Activated CD4-positive, alpha-beta T cell treated with anti-CD3 and anti-CD28 coated beads, Interleukin-2, amount 50 U/mL, for 16 hours (primary cell): Measurements from ENCODE around the gene IPO9.
"Not testable (repeated sequence)": the region's sequence is repeated elsewhere in the genome, so short reads cannot be mapped to it uniquely, and the experiment has no call there.

ENCODE experiments used
- DNase-seq: peaks from one replicate; pipeline ENCODE4 v3.0.0-alpha.2; 2020

The IPO9 gene

DNA sequence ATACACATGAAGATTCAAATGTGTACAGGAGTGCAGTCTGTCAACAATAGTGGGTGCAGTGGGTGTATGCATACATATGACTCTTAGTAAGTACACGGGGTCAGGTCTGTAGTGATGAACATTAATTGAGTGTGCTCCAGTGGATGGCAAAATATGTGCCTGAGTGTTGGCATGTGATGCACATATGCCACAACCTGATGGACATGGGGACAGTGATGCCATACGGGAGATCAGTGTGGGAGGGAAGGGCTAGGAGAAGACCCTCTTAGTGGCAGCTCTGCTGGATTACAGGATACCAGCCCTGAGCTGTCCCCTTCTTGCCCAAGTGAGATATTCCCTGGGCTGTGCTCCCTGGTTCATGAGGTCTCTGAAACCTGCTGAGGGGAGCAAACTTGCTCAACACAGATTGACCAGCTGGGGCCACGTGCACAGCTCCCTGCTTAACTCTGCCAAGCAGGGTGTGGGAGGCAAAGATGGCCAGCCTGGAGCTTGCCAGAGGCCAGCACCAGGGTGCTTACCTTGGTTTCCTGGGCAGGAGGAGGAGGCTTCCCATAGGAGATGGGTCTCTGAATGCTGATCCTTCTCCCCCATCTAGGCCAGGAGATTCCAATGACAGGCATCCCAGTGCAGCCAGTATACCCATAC lies 62.0 kb downstream of the IPO9 start:
- no peak for DNase-seq

DNA sequence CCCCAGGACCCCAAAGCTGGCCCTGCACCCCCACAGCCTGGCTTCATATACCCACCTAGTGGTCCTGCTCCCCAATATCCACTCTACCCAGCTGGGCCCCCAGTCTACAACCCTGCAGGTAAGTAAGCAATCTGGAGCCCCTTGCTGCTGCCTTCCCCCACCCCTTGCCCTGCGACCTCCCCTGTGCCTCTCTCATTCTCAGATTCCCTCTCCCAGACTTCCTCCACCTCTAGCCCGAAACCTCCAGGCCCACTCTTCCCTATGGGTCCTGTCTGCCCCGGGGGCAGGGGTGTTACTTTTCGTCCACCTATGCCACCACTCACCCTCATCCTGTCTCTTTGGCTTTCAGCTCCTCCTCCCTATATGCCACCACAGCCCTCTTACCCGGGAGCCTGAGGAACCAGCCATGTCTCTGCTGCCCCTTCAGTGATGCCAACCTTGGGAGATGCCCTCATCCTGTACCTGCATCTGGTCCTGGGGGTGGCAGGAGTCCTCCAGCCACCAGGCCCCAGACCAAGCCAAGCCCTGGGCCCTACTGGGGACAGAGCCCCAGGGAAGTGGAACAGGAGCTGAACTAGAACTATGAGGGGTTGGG lies 62.6 kb downstream of the IPO9 start:
- DNase-seq, result no peak

DNA sequence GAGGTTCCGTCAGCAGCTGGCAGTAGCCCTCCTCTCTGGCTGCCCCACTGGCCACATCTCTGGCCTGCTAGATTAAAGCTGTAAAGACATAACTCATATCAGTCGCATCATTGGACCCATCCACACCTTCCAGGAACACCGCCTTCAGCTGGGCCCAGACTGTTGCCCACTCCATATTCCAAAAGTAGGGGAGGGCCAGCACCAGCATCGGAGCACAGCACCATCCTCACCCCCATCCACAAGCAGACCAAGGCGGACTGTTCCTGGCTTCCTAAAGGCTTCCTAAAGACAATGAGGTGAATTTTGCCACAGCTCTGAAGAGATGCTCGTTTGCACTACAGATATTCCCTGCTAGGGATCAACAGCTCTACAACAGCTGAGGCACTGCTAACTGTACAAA lies 63.3 kb downstream of the IPO9 start:
- DNase-seq, result no peak

DNA sequence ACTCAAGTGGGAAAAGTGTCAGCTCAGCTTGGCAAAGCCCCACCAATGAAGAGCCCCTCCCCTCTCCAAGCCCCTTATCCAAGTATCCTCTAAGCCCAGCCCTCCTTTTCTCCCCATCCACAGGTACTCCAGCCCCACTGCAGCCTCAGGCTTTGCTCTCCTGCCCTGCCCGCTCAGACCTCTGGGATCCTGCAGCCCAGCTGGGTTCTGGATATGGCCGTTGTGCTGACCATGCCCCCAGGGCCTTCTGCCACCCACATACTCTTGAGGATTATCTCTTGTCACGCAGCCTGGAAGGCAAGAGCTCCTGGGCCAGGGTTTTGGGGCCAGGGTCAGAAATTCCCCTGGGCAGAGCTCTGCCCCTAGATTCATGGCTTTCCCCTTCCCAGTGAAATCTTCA lies 64.5 kb downstream of the IPO9 start:
- DNase-seq, result no peak

DNA sequence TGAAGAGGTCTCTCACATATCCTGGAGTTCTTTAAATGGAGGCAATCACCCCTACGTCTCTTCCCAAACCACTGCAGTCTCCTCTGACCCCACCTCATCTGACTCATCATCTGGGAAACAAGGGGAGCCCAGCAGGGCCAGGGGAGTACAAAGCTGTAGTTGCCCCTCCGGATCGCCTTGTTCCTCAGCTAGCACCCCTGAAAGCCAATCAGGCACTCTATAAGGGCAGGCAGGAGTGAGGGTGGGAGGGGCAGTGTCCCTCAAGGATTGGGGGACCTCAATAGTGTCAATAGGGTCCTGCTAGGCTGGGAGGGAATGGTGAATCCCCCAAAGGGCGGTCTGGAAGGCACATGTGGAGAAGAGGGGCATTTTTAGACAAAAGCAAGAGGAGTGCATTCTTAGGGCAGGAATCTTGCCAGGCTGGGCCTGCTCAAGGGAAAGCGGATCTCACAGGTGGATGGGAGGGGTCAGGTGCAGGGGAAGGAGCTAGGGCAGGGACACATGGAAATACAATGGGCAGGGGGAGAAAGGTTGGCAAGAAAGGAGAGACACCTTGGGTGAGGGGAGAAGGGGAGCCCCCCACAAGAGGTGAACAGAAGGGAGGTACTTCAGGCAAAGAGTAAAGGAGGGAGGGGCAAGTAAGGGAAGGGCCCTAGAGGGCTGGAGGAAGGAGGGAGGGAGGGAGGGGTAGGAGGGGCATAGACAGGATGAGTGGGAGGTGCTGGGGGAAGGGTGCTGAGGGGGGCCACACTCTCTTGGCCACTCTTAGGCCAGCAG lies 65.6 kb downstream of the IPO9 start:
- no peak for DNase-seq

DNA sequence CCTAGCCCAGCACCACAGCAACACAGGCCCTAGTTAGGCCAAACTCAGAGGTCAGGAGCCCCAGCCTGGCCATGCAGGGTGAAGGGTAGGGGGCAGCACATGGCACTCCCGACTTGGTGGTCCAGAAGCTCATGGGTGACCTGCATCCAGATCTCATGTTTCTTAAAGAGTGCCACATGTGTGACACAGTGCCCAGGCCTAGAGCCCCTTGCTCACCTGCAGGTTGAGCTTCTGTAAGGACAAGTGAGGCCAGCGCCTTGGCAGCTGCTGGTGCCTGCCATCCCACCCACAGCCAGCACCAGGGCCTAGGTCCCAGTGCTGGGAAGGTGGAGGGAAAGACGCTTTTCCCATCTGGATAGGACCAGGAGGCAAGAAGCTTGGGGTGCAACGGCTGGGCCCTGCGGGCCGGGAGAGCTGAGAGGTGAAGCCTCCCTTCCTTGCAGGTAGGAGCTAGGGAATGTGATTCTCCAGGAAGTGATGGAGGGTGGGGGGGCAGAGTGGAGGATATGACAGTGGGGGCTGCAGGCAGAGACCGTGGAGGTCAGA lies 66.2 kb downstream of the IPO9 start:
- no peak for DNase-seq

DNA sequence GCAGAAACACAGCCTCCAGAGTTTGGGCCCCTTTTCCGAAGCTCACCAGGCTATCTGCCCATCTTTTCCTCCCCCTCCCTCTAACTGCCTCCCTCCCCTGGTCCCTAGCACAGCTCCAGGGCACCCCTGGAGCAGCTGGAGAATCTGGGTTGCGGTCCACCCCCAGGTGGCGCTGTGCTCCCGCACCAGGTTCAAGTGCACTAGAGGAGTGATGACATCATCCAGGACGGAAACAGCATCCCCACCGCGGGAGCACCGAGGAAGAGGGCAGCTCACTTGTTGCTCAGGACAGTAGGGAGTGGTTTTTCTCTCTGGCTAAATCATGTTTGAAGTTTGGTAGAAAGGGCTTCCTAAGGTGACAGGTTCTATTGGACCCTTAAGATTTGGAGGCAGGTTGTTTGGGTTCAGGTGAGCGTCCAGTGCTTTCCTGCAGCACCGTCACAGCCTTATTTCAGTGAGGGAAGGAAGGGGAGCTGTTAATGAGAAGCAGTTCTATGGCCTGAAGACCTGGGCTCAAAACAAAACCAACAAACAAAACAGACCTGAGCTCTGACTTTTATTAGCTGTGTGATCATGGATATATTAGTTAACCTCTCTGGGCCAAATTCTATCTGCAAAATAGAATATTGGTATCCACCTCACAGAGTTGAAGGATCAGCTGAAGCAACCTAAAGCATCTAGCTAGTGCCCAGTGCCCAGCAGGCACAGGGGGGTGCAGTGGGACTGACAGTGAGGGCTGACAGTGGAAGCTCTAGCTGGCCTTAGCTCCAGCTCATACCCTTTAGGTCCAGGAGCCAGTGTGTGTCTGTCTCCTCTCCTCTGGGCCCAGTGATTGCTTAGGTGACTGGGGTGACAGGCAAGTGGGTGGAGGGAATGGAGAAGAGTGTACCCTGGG lies 67.2 kb downstream of the IPO9 start:
- DNase-seq, result peak; percentile 90

DNA sequence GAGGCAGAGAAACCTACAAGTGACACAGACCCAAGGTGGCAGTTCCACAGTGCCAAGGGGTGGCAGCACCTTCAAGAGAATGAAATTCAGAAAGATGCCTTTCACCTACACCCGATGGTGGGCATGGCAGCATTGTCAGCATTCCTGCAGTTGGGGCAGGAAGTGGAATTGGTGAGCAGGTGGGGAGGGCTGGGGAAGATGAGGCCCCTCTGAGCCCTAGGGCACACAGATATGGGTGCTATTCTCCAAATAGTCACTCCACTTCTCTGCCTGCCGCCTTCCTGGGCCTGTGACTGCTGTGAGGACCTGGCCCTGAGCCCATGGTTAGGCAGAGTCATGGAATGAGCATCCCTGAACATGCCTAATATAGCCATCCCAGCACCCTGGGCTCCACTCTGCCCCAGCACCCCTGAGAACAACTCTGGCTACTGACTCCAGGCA lies 68.0 kb downstream of the IPO9 start:
- no peak for DNase-seq

DNA sequence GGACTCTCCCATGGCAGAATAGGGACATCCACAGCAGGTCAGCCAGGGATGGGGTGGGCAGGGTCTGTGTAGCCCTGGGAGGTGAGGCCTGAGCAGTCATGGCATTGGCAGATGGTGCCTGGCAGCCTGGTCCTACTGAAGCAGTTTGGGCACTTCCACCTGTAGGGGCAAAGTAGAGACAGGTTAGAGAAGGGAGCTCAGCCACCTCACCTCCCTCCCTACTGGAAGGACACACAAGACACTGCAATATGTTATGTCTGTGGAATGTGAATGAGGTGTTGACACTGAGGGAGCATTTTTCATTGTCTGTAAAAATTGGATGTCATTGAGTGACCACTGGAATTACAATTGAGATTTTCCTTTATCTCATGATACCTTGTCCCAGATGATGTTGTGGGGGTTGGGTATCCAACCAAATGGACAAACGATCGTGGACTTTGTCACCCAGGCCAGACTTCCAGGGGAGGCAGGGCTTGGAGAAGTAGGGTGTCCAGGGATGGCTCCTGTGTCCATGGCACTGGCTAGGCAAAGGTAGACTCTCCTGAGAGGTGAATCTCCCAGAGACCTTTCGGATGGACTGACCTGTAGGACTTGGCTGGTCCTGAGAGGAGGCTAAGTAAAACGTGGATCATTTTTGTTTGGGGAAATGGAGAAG lies 69.4 kb downstream of the IPO9 start:
- no peak for DNase-seq

DNA sequence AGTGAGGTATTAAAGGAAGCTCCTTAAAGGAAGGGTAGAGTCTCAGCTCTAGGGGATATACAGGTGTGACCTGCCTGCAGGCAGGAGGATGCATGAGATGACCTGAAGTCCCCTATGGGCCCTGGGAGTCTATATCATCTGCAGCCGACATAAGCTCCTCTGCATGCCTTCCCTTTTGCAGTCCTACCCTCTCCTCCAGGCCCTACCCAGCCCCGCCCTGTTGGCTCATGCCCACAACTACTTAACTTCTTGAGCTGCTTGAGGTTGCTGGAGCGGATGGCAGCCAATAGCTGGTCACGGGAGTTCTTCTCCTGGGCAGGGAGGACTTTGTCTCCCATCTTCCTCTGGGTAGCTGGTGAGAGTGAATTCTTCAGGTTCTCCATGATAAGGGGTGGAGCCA lies 70.0 kb downstream of the IPO9 start:
- no peak for DNase-seq

DNA sequence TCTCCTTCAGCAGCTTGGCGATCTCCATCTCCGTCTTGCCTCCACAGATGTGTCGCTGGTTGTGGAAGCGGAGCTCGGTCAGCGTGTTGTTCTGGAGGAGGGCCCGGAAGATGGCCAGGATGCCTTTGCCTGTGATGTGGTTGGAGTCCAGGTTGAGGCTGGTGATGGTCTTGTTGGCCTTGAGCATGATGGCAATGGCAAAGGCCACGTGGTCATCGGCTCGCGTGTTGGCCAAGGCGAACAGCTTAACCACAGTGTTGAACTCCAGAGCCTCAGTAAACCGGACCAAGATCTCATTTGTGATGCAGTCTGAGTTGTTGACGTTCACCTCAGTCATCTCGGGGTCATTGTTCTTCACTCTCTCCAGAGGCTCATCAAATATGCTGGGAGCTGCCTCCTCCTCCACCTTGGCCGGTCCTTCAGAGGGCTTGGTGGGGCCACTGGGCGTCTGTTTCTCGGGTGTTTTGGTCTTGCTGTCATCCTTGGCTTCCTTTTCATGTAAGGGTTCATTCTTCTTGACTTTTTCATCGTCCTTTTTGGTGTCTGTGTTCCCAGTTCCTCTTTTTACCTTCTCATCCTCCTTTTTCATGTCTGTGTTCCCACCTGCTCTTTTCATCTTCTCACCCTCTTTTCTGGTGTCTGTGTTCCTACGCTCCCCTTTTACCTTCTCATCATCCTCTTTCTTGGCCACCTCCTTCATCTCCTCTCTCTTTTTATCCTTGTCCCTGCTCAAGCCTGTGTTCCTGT lies 70.9 kb downstream of the IPO9 start:
- no peak for DNase-seq

DNA sequence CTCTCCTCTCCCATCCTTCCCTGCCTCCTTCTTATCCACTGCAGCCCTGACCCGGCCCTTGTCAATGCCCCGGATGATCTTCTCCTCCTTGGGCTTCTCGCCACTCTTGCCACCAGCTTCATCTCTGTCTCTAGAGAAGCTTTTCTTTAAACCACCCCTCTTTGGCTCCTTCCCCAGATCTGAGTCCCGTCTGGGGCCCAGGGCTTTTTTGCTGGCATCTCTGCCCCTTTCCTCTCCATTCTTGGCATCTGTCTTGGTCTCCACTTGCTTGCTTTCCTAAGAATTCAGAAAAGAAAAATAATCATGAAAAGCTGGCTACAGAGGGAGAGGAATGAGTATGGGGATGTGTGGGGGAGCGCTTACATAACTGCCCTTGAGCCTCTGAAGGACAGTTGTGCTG lies 71.5 kb downstream of the IPO9 start:
- DNase-seq, result no peak

DNA sequence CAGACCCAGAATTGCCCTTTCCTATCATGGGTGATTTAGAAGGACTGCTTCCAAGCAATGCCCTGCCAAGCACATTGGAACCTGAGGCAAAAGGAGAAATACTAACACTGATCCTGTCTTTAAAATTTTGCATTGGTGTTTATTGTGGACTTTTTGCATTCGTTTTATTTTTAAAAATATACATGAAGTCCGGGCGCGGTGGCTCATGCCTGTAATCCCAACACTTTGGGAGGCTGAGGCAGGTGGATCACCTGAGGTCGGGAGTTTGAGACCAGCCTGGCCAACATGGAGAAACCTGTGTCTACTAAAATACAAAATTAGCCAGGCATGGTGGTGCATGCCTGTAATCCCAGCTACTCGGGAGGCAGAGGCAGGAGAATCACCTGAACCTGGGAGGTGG lies 72.1 kb downstream of the IPO9 start:
- not testable (repeated sequence) for DNase-seq

DNA sequence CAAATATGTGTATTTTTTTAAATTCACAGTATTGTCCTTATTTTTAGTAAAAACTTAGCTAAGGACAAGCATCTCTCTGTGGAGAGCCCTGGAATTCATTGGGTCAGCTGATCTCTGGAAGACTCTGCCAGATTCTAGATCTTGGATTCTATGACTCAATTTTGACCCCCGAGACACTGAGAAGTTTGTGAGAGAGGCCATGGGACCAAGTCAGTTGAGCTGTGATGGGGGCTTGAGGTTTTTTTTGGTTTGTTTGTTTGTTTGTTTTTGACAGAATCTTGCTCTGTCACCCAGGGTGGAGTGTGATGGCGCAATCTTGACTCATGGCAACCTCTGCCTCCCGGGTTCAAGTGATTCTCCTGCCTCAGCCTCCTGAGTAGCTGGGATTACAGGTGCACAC lies 73.2 kb downstream of the IPO9 start:
- DNase-seq, result no peak

DNA sequence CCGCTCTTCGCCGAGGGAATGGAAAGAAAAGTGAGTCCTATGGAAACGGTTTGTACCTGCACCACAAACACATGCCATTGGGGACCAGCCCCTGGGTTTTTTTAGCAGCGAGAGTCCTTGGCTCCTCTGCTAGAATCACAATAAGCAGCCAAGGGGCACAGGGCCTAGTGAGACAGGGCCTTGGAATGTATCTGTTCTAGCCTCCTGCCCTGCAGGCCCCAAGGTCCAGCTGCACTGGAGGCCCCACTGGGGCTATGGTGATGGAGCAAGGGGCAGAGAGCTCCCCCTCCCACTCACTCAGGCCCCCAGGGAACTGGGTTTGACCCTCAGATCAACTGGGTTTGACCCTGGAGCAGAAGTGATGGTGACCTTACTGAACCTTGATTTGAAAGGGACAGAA lies 74.2 kb downstream of the IPO9 start:
- DNase-seq, result no peak

DNA sequence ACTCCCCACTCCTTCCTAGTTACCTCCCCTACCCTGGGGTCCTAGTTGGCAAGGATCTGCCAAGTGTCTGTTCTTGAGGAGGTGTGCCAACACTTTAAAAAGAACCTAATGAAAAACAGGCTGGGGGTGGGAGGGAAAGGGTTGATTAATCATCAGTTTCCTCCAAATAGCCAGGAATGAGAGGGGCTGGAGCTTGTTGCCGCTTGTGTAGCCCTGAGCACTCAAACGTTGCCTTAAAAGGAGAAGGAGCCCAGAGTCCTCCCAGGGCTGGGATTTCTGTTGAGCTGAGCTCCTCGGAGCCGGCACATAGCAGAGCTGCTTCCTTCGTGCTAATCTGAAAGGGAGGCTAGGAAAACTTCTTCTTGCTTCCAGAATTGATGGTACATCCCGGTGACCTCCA lies 75.6 kb downstream of the IPO9 start:
- no peak for DNase-seq

DNA sequence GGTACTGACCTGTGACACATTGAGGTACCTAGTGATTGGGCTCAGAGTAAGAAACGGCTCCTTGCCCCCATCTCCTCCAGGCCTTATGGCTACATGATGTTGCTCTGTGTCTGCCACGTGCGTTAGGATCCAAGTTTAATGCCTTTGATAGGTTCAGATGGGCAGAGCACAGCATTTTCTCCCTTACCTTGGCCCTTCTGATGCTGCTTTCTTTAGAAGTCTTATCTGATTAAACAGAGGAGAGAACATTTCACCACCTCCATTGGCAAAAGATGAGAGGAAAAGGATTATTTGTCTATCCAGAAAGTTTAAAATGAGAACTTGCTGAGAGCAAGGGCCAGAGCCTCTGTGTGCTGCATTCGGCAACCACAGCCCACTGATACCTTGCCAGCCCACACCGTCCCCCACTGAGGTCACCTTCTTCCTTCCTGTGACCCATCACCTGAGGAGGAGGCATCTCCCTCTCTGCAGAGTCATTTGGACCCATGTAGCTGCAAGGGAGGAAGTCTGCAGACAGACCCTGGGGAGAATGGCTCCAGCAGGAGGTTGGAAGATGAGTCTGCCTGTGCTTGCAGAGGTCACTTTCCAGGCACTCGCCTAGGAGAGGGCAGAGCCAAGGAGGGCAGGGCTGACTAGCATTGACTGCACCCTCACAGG lies 76.4 kb downstream of the IPO9 start:
- peak; percentile 5 for DNase-seq

DNA sequence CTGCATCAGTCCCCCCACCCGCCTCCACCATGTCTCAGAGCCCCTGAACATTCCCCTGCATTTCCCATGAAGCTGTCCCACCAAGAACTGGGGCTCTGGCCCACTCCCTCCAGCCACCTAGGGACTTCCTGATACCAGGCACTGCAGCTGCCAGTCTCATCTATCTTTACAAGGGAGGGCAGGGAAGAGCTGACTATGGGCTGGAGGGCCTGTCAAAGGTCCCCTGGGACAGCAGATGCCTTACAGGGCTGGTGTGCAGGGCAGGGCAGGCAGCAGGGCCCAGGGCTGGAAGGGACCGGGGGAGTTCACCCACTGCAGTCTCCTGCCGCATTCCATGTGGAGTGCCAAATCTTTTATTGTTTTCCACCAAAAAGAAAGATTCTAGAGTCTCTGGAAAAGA lies 77.4 kb downstream of the IPO9 start:
- DNase-seq, result no peak

DNA sequence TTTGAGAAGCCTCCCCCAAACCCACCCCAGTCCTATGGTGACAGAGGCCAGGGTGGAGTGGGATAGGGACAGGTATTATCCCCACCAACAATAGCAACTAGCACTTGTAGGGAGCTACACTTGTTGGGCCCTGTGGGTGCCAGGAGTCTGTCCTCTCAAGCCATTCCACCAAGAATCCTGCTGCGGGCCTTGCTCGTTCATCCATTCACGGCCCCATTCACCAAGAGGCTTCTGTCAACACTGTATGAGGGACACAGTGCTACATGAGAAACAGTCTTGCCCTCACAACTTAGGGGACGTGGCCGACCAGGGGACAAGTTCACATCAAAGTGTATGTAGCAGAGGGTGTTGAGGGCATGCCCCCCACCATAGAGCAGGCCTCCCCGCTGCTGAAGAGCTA lies 78.7 kb downstream of the IPO9 start:
- DNase-seq, result no peak

DNA sequence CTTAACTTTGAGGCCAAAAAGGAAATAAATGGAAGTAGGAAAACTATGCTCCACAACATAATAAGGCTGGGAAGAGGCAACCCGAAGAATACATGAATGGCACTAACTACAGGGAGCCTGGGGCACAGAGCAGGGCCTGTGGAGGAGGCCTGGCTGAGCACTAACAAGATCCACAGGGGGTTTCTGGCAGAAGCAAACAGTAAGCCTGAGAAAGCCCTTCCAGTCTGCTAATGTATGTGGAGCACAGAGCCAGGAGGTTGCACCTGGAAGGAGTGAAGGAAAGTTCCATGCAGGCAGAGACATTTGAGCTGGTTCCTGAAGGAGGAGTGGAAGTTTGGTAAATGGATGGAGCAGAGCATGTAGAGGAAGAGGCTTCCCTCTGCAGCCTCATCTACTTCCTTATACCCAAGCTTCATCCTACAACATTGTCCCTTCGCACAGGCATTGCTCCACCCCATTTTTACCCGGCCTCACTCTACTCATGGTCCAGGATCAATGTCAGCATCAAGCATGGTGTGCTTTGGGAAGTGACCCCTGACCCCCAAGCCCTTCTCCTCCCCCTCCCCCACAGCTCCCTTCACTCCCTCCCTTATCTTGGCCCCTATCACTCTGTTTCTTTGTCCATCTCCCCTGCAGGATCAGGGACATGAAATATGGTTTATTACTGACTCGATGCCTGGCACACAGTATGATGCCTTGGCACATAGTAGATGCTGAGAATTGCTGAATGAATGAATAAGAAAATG lies 83.0 kb downstream of the IPO9 start:
- no peak for DNase-seq
